ENCODE results near the gene VDAC2. TPM values are rescaled to one million over a fixed set of nuclear protein-coding genes. Genes with fewer than 3 reads are reported as not detected.

Gene VDAC2, protein sequence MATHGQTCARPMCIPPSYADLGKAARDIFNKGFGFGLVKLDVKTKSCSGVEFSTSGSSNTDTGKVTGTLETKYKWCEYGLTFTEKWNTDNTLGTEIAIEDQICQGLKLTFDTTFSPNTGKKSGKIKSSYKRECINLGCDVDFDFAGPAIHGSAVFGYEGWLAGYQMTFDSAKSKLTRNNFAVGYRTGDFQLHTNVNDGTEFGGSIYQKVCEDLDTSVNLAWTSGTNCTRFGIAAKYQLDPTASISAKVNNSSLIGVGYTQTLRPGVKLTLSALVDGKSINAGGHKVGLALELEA
- total RNA-seq, result 149 and 185 TPM in 2 replicates

DNA sequence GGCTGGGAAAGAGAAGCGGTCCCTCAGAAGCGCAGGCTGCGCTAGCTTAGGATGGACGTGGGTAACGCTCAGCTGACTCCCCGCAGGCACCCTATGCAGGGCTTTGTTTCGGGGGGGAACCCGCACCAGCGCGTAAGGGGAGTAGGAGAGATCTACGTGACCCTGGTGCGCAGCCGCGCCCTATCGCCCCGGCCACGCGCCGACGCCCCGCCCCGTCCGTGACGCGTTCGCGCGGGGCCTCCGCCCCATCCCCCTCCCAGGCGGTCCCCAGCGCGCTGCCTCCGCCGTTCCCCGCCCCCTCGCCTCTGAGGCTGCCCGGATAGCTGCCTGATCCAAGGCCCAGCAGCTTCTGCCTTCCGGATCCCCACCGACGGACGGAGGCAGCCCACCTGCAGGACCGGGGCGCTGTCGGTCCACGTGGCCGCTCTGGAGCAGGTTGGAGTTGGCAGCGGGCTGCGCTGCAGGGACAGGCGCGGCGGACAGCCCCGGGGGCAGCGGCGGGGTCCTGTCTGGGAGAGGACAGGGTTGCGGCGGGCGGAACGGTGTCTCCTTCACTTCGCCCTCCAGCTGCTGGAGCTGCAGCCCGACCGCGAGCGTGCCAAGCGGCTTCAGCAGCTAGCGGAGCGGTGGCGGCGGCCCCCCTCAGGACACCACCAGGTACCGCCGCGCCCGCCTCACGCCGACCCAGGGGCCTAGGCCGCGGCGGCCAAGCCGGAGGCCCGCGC, at the start of gene VDAC2:
Gene VDAC2 (plus strand): TSS at position 515 of the 725 bp plus-strand sequence. CDS start 363 bp downstream, outside the sequence.

GRCh38 chr10:75235375-75236177, 25.0 kb downstream of the VDAC2 start, which contains the start of gene COMTD1:
Gene COMTD1 (minus strand): TSS chr10:75235957. CDS start chr10:75235928, 29 bp downstream.

Other genes with a start within 250 kb of the VDAC2 start
- 39.5 and 48.4 TPM in 2 replicates for gene SAMD8, start 99.1 kb upstream of the VDAC2 start, total RNA-seq
- 4.9 and 7.2 TPM in 2 replicates for gene COMTD1, start 25.2 kb downstream of the VDAC2 start, total RNA-seq
- 5.8 and 6.6 TPM in 2 replicates for gene ZNF503, start 191.0 kb downstream of the VDAC2 start, total RNA-seq
- gene LRMDA, start 220.8 kb downstream of the VDAC2 start, total RNA-seq, result 0.55 and 0.87 TPM in 2 replicates